HG02981 (cell line): ENCODE data around the gene LST1.
A peak's percentile ranks its signal among the peaks of the same experiment; 100 is the strongest.
"Not testable (repeated sequence)": the region's sequence is repeated elsewhere in the genome, so short reads cannot be mapped to it uniquely, and the experiment has no call there.

ENCODE experiments used
- ATAC-seq: cut with Tn5 transposase; IDR thresholded peaks from one replicate; pipeline ENCODE4 v1.9.1; 2021; ENCODE audit warnings: mild to moderate bottlenecking, moderate library complexity; ENCODE audit not compliant: unreplicated experiment

Gene LST1

GRCh38 chr6:31586008-31586407, at the start of gene LST1:
Gene LST1, plus strand, starts transcription at chr6:31586277. Its CDS starts 1,023 bp downstream, at chr6:31587300.
- ATAC-seq, result no peak

- ATAC-seq, result no peak
Observed at GRCh38 chr6:31538805-31539400, 47.2 kb upstream of the LST1 start.

- ATAC-seq, result no peak
Observed at GRCh38 chr6:31540640-31541039, 45.4 kb upstream of the LST1 start.

DNA sequence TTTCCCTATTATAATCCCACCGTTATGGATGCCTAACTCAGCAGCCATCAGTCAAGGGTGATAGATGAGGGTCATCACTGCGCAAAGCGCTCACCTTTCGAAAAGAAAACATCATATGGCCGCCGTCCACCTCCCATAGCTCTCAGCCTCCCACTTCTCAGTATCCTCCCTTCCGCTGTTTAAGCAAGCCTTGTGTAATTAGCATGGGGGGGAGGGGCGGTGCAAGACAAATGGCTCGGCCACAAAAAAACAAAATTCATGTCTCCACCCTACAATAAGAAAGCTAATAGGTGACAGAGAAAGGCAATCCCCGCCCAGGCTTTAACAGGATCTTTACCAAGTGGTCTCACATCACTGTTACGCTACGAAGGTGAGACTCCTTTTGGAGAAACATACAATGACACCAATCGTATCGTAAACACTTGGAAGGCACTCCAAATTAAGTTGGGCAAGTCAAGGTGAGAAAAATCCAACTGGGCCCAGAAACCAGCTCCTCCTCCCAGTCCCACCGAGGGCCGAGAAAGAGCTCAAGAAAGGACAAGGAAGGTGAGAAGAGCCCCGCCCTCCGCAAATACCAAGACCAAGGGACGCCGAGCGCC, 44.9 kb upstream of the LST1 start:
- no peak for ATAC-seq

- ATAC-seq, result peak; percentile 50
Observed at GRCh38 chr6:31541658-31542521, 44.2 kb upstream of the LST1 start, which contains the start of gene DDX39B. Gene DDX39B, minus strand, starts transcription at chr6:31542003. Its CDS starts 1,471 bp downstream, at chr6:31540532.

DNA sequence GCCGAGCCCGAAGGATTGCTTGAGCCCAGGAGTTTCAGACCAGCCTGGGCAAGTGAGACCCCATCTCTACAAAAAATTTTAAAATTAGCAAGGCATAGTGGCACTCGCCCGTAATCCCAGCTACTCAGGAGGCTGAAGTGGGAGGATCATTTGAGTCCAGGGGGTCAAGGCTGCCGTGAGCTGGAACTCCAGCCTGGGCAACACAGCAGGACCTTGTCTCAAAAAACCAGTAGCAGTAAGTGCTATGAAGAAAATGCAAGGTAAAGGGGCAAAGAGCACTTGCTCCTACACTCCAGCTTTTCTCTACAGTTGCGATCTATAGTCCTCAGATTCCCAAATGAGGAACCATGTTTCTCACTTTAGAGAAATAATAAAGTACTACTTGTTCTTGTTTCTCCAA, 42.4 kb upstream of the LST1 start:
- ATAC-seq, result no peak

DNA sequence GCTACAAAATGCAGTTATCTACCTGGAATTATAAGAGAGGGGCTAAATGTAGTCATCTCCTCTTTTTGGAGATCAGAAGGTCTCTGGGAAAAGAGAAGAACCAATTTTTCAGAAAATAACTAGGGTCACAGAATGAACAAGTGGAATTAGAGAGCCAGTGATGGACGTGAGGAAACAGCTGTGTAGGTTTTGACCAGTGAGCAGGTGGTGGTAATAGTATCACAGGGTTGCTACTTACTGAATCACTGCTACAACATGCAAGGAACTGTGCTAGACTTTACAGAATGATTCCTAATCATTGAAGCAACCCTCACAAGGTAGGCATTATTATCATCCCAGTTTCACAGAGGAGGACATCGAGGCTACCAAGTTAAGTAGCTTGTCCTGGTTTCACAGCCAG, 41.4 kb upstream of the LST1 start:
- no peak for ATAC-seq

- no peak for ATAC-seq
Observed at GRCh38 chr6:31545291-31545690, 40.8 kb upstream of the LST1 start.

GRCh38 chr6:31546339-31546957, 39.6 kb upstream of the LST1 start, which contains the start of gene ATP6V1G2:
Gene ATP6V1G2, minus strand, starts transcription at chr6:31546608. Its CDS starts 49 bp downstream, at chr6:31546559.
- peak; percentile 34 for ATAC-seq

DNA sequence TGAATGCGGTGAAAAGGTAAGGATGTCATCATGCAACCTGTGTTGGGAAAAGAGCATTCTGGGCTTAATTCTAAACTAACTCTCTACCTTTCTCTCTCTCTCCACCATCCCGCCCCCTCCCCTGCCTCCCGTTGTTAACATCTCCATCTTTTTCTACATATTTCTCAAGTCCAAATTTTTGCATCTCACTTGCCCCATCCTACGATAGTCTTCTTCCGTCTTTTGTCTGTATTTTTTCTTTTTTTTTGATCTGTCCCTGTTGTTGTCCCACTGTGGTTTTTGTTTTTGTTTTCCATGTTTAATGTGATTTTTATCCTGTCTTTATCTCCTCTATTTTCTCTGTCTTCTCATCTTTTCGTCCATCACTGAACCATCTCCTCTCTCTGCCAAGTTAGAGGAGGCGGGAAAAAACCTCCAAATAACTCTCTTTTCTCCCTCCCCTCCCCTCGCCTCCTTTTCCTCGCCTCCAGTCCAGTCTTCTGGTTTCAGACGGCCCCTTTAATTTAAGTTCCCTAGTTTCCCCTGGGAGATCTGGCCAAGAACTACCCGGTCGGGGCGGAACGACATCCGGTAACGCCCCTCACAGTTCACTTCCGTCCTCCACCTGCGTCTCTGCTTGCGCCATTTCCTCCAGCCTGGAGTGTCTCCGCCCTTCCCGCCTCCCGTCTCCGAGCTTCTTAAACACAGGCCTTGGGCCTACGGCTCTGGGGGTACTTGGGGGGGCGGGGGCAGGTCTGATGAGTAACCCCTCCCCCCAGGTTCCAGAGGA, 38.9 kb upstream of the LST1 start, which contains the start of gene NFKBIL1:
TSS of gene NFKBIL1 (plus strand) at position 651 of the 769 bp plus-strand sequence. CDS start at position 738, 87 bp downstream.
- ATAC-seq, result peak; percentile 61

DNA sequence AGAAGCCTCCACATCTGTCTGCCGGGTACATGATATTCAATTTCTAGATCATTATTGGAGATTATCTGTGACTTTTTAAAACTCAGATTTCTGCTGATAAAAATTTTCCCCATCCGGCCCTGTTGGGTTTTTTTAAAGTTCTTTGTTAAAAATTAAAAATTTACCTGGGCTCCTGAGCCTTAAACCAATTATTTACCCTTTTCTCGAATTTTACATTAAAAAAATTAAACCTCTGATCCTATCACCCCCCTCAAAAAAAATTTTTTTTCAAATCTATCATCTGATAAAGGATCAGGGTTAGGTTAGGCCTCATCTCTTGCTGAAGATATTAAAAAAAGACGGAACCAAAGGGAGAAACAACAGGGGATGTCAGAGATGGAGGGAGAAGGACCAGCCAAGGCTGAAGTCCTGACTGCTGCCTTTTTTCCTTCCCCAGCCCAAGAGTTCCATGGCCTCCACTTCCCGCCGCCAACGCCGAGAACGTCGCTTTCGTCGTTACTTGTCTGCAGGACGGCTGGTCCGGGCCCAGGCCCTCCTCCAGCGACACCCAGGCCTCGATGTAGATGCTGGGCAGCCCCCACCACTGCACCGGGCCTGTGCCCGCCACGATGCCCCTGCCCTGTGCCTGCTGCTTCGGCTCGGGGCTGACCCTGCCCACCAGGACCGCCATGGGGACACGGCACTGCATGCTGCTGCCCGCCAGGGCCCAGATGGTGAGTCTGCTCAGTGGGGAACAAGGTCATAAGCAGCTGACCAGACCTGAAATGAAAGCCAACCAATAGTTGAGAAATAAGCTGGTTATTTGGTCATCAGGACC, 38.1 kb upstream of the LST1 start:
- no peak for ATAC-seq

DNA sequence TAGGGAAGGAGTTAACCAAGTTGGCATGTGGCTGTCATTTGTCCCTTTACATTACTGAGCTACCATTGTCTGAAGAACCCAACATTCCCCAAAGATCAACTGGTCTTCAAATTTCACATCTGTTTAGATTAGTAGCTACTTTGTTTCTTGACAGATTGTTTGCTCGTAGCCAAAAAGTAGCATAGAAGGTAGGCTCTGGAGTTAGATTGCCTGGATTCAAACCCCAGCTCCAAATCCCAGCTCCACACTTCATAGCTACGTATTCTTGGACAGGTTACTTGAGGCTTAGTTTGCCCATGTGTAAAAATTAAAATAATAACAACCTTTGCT, 37.6 kb upstream of the LST1 start:
- ATAC-seq, result no peak

DNA sequence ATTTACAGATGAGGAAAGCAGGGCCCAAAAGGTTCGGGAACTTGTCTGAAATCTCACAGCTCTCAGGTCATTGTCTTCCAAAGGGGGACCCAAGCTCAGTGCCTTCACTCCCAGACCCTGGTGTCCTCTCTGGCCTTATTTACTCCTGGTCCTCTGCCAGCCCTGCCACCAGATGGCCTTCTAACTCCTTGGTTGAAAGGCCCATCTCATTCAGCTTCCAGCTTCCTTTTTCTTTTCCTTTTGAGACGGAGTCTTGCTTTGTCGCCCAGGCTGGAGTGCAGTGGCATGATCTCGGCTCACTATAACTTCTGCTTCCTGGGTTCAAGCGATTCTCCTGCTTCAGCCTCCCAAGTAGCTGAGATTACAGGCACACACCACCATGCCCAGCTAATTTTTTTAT, 34.7 kb upstream of the LST1 start:
- not testable (repeated sequence) for ATAC-seq

- ATAC-seq, result no peak
Observed at GRCh38 chr6:31556307-31556706, 29.8 kb upstream of the LST1 start.

- ATAC-seq, result no peak
Observed at GRCh38 chr6:31557443-31558317, 28.4 kb upstream of the LST1 start.

DNA sequence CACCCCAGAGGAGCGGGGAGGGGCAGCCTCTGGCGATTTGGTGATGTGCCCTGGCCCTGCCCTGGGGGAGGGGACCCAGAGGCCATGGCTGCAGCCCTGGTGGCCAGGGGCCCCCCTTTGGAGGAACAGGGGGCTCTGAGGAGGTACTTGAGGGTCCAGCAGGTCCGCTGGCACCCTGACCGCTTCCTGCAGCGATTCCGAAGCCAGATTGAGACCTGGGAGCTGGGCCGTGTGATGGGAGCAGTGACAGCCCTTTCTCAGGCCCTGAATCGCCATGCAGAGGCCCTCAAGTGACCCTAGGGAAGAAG, 27.8 kb upstream of the LST1 start:
- ATAC-seq, result no peak

DNA sequence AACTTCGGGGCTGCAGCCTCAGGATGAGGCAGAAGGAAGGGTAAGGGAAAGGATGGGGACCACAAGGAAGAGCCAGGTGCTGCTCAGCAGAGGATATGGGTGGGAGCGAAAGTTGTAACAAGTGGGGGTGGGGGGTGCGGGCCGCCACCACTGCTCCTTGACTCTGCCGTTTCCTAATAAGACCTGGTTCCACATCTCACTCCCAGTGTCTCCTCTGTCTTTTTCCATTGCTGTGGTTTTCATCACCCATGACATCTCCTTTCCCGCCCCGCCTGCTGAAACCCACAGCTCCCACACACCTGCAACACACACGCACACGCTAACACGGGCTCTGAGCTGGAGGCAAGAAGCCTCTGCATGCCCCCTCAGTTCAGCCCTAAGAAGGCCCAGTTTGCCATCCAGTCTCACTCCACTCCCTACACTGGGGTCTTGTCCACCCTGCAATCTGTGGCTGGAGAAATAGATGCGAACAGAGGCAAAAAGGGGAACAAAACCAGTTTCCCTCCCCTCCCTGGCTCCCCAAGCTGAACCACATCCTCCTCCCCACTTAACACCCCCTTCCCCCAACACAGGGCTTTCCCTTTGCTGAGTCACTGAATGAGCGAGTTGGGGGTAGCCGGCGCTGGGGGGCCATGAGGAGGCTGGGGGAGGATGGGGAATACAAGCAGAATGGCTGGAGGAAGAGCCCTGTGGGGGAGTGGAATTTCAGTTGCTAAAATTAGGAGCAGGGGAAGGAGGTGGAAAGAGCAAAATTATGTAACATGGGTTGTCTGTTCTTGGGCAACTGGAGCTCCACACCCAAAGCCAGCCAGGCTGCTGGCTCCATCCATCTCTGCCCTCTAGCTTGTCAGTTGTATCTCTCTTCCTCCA, 27.2 kb upstream of the LST1 start:
- peak; percentile 30 for ATAC-seq

DNA sequence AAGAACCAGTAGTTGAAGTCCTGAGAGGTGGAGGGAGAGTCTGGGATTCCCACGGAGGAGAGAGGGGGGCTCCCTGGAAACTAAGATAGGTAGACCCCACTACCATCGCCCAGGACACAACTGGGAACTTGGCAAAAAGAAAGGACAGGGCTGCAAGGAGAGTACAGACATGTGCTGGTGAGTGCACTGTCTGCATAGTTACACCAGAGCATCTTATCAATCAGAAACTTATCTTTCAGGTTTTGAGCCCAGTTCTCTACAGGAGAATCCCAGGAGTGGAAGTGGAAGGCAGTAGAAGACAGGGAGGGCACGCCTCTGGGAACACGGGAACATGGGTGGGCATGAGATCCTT, 26.5 kb upstream of the LST1 start:
- ATAC-seq, result no peak
